CD14-positive monocyte (primary cell): ENCODE measurements around the gene SS18. TPM values are rescaled to one million over a fixed set of nuclear protein-coding genes. Genes with fewer than 3 reads are reported as not detected.

Experiments
- DNase-seq, 3 donors: peaks; one replicate each; pipeline ENCODE4 v3.0.0-alpha.2; 2011 to 2022
- H2AFZ ChIP-seq: 2 replicates; pipeline ENCODE4 v1.6.0; 2012; ENCODE audit warnings: mild to moderate bottlenecking, low read depth, low read length, inconsistent platforms; ENCODE audit not compliant: insufficient read depth, poor library complexity, severe bottlenecking
- H3K27ac ChIP-seq, 2 donors: 1 replicate in 1 of 2; 2 replicates in 1 of 2; pipeline ENCODE4 v1.5.1; 2012 to 2013; ENCODE audit warnings: low read length in 2 of 2, control low read depth in 1 of 2, inconsistent platforms in 1 of 2, low read depth in 1 of 2, mild to moderate bottlenecking in 1 of 2
- H3K27me3 ChIP-seq, 2 donors: one replicate each; pipeline versions ENCODE4 v1.6.0 to v1.6.1; 2011 to 2013; ENCODE audit warnings: low read length in 2 of 2; ENCODE audit not compliant: control insufficient read depth in 2 of 2, insufficient read depth in 2 of 2
- H3K36me3 ChIP-seq, 2 donors: replicated peaks in 1 of 2; 1 replicate in 1 of 2; 2 replicates in 1 of 2; pipeline versions ENCODE4 v1.5.1 to v1.6.1; 2012 to 2013; ENCODE audit warnings: low read length in 2 of 2, control low read depth in 1 of 2, inconsistent platforms in 1 of 2, mild to moderate bottlenecking in 1 of 2; ENCODE audit not compliant: insufficient read depth in 2 of 2, control insufficient read depth in 1 of 2
- H3K4me1 ChIP-seq, 2 donors: 1 replicate in 1 of 2; 2 replicates in 1 of 2; pipeline versions ENCODE4 v1.5.1 to v1.6.1; 2012 to 2013; ENCODE audit warnings: low read length in 2 of 2, control low read depth in 1 of 2, inconsistent platforms in 1 of 2, mild to moderate bottlenecking in 1 of 2, moderate library complexity in 1 of 2; ENCODE audit not compliant: insufficient read depth in 2 of 2, control insufficient read depth in 1 of 2
- H3K4me2 ChIP-seq: replicated peaks from 2 replicates; pipeline ENCODE3; 2012; ENCODE audit warnings: low read length, moderate library complexity, mild to moderate bottlenecking; ENCODE audit not compliant: poor library complexity, severe bottlenecking; ENCODE audit errors: extremely low read depth
- H3K4me3 ChIP-seq, 3 experiments: fragments of 200-600 bp in 1 of 3; sonication (generic) in 1 of 3; replicated peaks in 1 of 3; 1 replicate in 2 of 3; 2 replicates in 1 of 3; pipeline ENCODE4 v1.5.1; 2011 to 2013; ENCODE audit warnings: low read length in 3 of 3, mild to moderate bottlenecking in 3 of 3, control low read depth in 2 of 3, low read depth in 2 of 3, inconsistent platforms in 1 of 3, moderate library complexity in 1 of 3
- H3K79me2 ChIP-seq: 2 replicates; pipeline ENCODE4 v1.6.0; 2012; ENCODE audit warnings: mild to moderate bottlenecking, control low read depth, inconsistent platforms, low read length, moderate library complexity; ENCODE audit not compliant: insufficient read depth
- H3K9ac ChIP-seq: 2 replicates; pipeline ENCODE4 v1.6.0; 2017; ENCODE audit warnings: low read length, mild to moderate bottlenecking; ENCODE audit not compliant: insufficient read depth, poor library complexity, severe bottlenecking
- H3K9me3 ChIP-seq, 2 donors: replicated peaks in 1 of 2; 1 replicate in 1 of 2; 2 replicates in 1 of 2; pipeline versions ENCODE4 v1.5.1 to v1.6.1; 2012 to 2013; ENCODE audit warnings: low read length in 2 of 2, control low read depth in 1 of 2; ENCODE audit not compliant: control insufficient read depth in 1 of 2, insufficient read depth in 1 of 2
- H4K20me1 ChIP-seq: 2 replicates; pipeline ENCODE4 v1.6.0; 2012; ENCODE audit warnings: mild to moderate bottlenecking, low read length, control low read depth, moderate library complexity; ENCODE audit not compliant: insufficient read depth
- H3K27ac Mint-ChIP-seq, 7 donors: one replicate each; pipeline ENCODE4 v1.8.0; 2020; ENCODE audit warnings: mild to moderate bottlenecking in 7 of 7, mixed read lengths in 7 of 7, moderate library complexity in 6 of 7, inconsistent platforms in 2 of 7
- H3K27me3 Mint-ChIP-seq, 3 donors: one replicate each; pipeline ENCODE4 v1.8.0; 2021 to 2022; ENCODE audit warnings: low read depth in 3 of 3, mild to moderate bottlenecking in 3 of 3, mixed read lengths in 3 of 3, moderate library complexity in 3 of 3, inconsistent platforms in 1 of 3
- H3K36me3 Mint-ChIP-seq, 2 donors: one replicate each; pipeline ENCODE4 v1.8.0; 2020; ENCODE audit warnings: mixed read lengths in 2 of 2, inconsistent platforms in 1 of 2, mild to moderate bottlenecking in 1 of 2
- H3K4me1 Mint-ChIP-seq: one replicate; pipeline ENCODE4 v1.8.0; 2020; ENCODE audit warnings: mild to moderate bottlenecking, mixed read lengths
- H3K4me3 Mint-ChIP-seq, 2 donors: one replicate each; pipeline ENCODE4 v1.8.0; 2020; ENCODE audit warnings: mild to moderate bottlenecking in 2 of 2, mixed read lengths in 2 of 2, moderate library complexity in 1 of 2
- H3K9me3 Mint-ChIP-seq, 7 donors: one replicate each; pipeline ENCODE4 v1.8.0; 2020 to 2022; ENCODE audit warnings: mixed read lengths in 7 of 7, mild to moderate bottlenecking in 6 of 7, moderate library complexity in 6 of 7, inconsistent platforms in 2 of 7
- WGBS: methylation state at CpG from one replicate; pipeline ENCODE4 v1.1.5; 2013; ENCODE audit warnings: missing lambda C conversion rate; ENCODE audit not compliant: insufficient coverage; 5-methylcytosine and 5-hydroxymethylcytosine counted together
- intact Hi-C, 2 donors: fragments of 100-400 bp; cut with micrococcal nuclease; formaldehyde crosslinking; loops; one replicate each; pipeline versions ENCODE4 v1.15.0 to v1.15.1; 2023
- polyA plus RNA-seq, 3 donors: library from polyadenylated mRNA; depleted of rRNA in 1 of 3; unstranded in 2 of 3; stranded (reverse) in 1 of 3; fragments of 300-500 nt in 2 of 3; fragments of >200 nt in 1 of 3; fragmentation: Illumina TruSeq in 2 of 3; gene quantifications; 1 replicate in 2 of 3; 2 replicates in 1 of 3; pipeline ENCODE4 v1.2.3, GENCODE V29; 2012 to 2021
- TF ChIP-seq, protein P1 (sequence below): fragments of 200-600 bp; IDR thresholded peaks from one replicate; pipeline ENCODE4 v1.8.0; 2022; ENCODE audit warnings: antibody characterized with exemption, mild to moderate bottlenecking

Gene SS18
- polyA plus RNA-seq, 3 donors, result 23.0 to 50.5 (median 36.3) TPM

DNA sequence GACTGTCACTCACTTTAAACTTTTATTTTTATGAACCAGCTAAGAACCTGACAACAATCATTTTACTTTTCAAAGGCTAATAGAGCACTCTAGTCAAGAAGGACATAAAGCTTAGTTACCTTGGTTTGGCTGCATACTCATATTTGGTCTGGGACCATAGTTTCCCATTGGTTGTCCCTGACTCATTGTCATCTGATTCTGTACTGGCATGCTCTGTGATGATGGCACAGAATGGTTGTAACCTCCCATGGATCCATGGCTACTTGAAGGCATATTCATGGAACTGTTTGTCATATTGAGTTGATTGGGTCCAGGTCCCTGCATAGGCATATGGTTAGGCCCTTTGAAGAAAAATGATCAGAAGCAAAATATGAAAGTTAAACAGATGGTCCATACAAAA, 37.9 kb downstream of the SS18 start:
- Histone ChIP-seq H3K27ac (no peak overlapping the region), H2AFZ (no peak overlapping the region), H3K4me1 (no peaks in the 10 kb centered on the region), H3K4me2 (no peak overlapping the region), H3K27me3 (no peaks in the 10 kb centered on the region), H3K9me3 (no peaks in the 10 kb centered on the region), H3K79me2 (no peaks in the 10 kb centered on the region), H4K20me1 (peaks cover 5% of the 10 kb centered on the region), H3K4me3 (no peak overlapping the region), H3K36me3 (peaks cover 70 to 89% of the 10 kb centered on the region in 2 donors), H3K9ac (no peak overlapping the region)
- H3K4me1 Mint-ChIP-seq, result no peaks in the 10 kb centered on the region
- intact Hi-C loops, result no loop called here
- no peaks in the 10 kb centered on the region for H3K27me3 Mint-ChIP-seq
- no peak overlapping the region for H3K4me3 Mint-ChIP-seq
- H3K36me3 Mint-ChIP-seq, result peaks cover 49 to 62% of the 10 kb centered on the region in 2 donors
- peak in 1 of 3 donors; percentile 2 for DNase-seq
- TF ChIP-seq, protein P1, sequence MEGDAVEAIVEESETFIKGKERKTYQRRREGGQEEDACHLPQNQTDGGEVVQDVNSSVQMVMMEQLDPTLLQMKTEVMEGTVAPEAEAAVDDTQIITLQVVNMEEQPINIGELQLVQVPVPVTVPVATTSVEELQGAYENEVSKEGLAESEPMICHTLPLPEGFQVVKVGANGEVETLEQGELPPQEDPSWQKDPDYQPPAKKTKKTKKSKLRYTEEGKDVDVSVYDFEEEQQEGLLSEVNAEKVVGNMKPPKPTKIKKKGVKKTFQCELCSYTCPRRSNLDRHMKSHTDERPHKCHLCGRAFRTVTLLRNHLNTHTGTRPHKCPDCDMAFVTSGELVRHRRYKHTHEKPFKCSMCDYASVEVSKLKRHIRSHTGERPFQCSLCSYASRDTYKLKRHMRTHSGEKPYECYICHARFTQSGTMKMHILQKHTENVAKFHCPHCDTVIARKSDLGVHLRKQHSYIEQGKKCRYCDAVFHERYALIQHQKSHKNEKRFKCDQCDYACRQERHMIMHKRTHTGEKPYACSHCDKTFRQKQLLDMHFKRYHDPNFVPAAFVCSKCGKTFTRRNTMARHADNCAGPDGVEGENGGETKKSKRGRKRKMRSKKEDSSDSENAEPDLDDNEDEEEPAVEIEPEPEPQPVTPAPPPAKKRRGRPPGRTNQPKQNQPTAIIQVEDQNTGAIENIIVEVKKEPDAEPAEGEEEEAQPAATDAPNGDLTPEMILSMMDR, result no peak
- peak overlapping the region in 1 of 7 donors; percentile 50 for H3K27ac Mint-ChIP-seq
- no peaks in the 10 kb centered on the region for H3K9me3 Mint-ChIP-seq

DNA sequence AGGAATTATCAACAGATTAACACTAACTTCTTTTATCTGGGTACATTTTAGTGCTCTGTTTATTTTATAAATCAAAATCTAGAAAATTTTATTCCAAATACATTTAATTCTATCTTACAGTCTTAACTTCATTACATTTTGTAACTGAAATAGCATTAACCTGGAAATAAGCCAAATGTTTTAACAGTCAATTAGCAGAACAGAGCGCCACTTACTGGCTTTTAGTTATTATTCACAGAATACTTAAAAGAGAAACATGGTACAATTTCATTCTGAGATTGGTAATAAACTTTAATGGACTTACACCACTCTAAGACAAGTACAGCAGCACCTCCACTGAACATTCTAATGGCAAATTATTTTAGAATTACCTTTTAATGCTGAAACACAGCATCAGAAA, 38.6 kb downstream of the SS18 start:
- Histone ChIP-seq H3K9me3 (no peaks in the 10 kb centered on the region), H3K27me3 (no peaks in the 10 kb centered on the region), H3K4me2 (no peak overlapping the region), H3K79me2 (no peaks in the 10 kb centered on the region), H4K20me1 (peaks cover 5% of the 10 kb centered on the region), H2AFZ (no peak overlapping the region), H3K9ac (no peak overlapping the region), H3K36me3 (peaks cover 65 to 89% of the 10 kb centered on the region in 2 donors), H3K4me1 (no peaks in the 10 kb centered on the region), H3K27ac (no peak overlapping the region), H3K4me3 (no peak overlapping the region)
- peaks cover 45 to 56% of the 10 kb centered on the region in 2 donors for H3K36me3 Mint-ChIP-seq
- no peaks in the 10 kb centered on the region for H3K27me3 Mint-ChIP-seq
- no peak overlapping the region for H3K27ac Mint-ChIP-seq
- no peak for DNase-seq
- no CpG with 5 or more reads among the region's 1 CpG for WGBS
- H3K4me3 Mint-ChIP-seq, result no peak overlapping the region
- no peaks in the 10 kb centered on the region for H3K4me1 Mint-ChIP-seq
- no peaks in the 10 kb centered on the region for H3K9me3 Mint-ChIP-seq
- intact Hi-C loops, result no loop called here
- TF ChIP-seq, protein P1, result no peak
